Naive thymus-derived CD4-positive, alpha-beta T cell (primary cell): ENCODE measurements around the gene SLC16A5. TPM values are rescaled to one million over a fixed set of nuclear protein-coding genes. Genes with fewer than 3 reads are reported as not detected.
"Not testable (repeated sequence)": the region's sequence is repeated elsewhere in the genome, so short reads cannot be mapped to it uniquely, and the experiment has no call there.

ENCODE experiments used
- ATAC-seq: fragments of 150-1000 bp; cut with Tn5 transposase; 2 replicates; pipeline ENCODE4 v1.10.0; 2021; ENCODE audit warnings: mild to moderate bottlenecking, moderate library complexity
- CTCF ChIA-PET: fragments of 350-600 bp; sonication (Branson Sonifier 250); formaldehyde crosslinking; loops from one replicate; lab custom pipeline; 2021; ENCODE audit warnings: antibody characterized with exemption; lab: Charles Lee
- POLR2A ChIA-PET: fragments of 350-600 bp; sonication (Branson Sonifier 250); formaldehyde crosslinking; loops from one replicate; lab custom pipeline; 2021; ENCODE audit warnings: antibody characterized with exemption, inconsistent platforms; lab: Charles Lee
- DNase-seq, 9 donors: peaks; one replicate each; pipeline versions ENCODE4 v3.0.0 to v3.0.0-alpha.2; 2020 to 2022; ENCODE audit warnings: mixed read lengths in 1 of 9
- H3K27ac ChIP-seq: one replicate; pipeline ENCODE4 v1.7.0; 2013; ENCODE audit warnings: mild to moderate bottlenecking, low read depth, low read length, moderate library complexity
- H3K27me3 ChIP-seq, 2 donors: one replicate each; pipeline ENCODE4 v1.7.0; 2013; ENCODE audit warnings: low read length in 2 of 2, mild to moderate bottlenecking in 2 of 2, moderate library complexity in 2 of 2; ENCODE audit not compliant: control insufficient read depth in 2 of 2, insufficient read depth in 2 of 2
- H3K36me3 ChIP-seq, 3 experiments: 1 replicate in 2 of 3; 2 replicates in 1 of 3; pipeline ENCODE4 v1.7.0; 2013; ENCODE audit warnings: low read length in 3 of 3, mild to moderate bottlenecking in 3 of 3, moderate library complexity in 1 of 3; ENCODE audit not compliant: insufficient read depth in 3 of 3, control insufficient read depth in 2 of 3
- H3K4me1 ChIP-seq, 2 donors: one replicate each; pipeline ENCODE4 v1.7.0; 2013; ENCODE audit warnings: low read length in 2 of 2, mild to moderate bottlenecking in 2 of 2, moderate library complexity in 1 of 2; ENCODE audit not compliant: control insufficient read depth in 2 of 2, insufficient read depth in 2 of 2
- H3K4me3 ChIP-seq: 2 replicates; pipeline ENCODE4 v1.7.0; 2013; ENCODE audit warnings: mild to moderate bottlenecking, low read length
- H3K9me3 ChIP-seq, 3 experiments: 1 replicate in 2 of 3; 2 replicates in 1 of 3; pipeline ENCODE4 v1.7.0; 2013; ENCODE audit warnings: low read length in 3 of 3; ENCODE audit not compliant: control insufficient read depth in 2 of 3
- H3K27ac Mint-ChIP-seq, 9 donors: one replicate each; pipeline ENCODE4 v1.8.0; 2020 to 2022; ENCODE audit warnings: mixed read lengths in 9 of 9, mild to moderate bottlenecking in 8 of 9, moderate library complexity in 5 of 9, inconsistent platforms in 2 of 9
- H3K27me3 Mint-ChIP-seq, 5 donors: one replicate each; pipeline ENCODE4 v1.8.0; 2021 to 2022; ENCODE audit warnings: mixed read lengths in 5 of 5, mild to moderate bottlenecking in 1 of 5
- H3K36me3 Mint-ChIP-seq, 5 donors: one replicate each; pipeline ENCODE4 v1.8.0; 2020 to 2022; ENCODE audit warnings: mixed read lengths in 5 of 5, mild to moderate bottlenecking in 3 of 5, inconsistent platforms in 1 of 5
- H3K4me1 Mint-ChIP-seq, 7 donors: one replicate each; pipeline ENCODE4 v1.8.0; 2020 to 2022; ENCODE audit warnings: mixed read lengths in 7 of 7, mild to moderate bottlenecking in 3 of 7, inconsistent platforms in 1 of 7
- H3K4me3 Mint-ChIP-seq, 10 donors: one replicate each; pipeline ENCODE4 v1.8.0; 2020 to 2022; ENCODE audit warnings: mild to moderate bottlenecking in 10 of 10, mixed read lengths in 10 of 10, moderate library complexity in 6 of 10, inconsistent platforms in 2 of 10
- H3K9me3 Mint-ChIP-seq, 11 donors: one replicate each; pipeline ENCODE4 v1.8.0; 2020 to 2022; ENCODE audit warnings: mixed read lengths in 11 of 11, mild to moderate bottlenecking in 4 of 11, inconsistent platforms in 1 of 11, moderate library complexity in 1 of 11
- intact Hi-C, 2 donors: fragments of 100-400 bp; cut with micrococcal nuclease; formaldehyde crosslinking; loops; one replicate each; pipeline ENCODE4 v1.15.1; 2023
- polyA plus RNA-seq, 2 donors: library from polyadenylated mRNA; unstranded; fragments of 300-500 nt; fragmentation: Illumina TruSeq; gene quantifications; one replicate each; pipeline ENCODE4 v1.2.3, GENCODE V29; 2021
- total RNA-seq, 6 experiments: library from RNA in 5 of 6; stranded (reverse) in 5 of 6; gene quantifications; 1 replicate in 5 of 6; 2 replicates in 1 of 6; pipeline ENCODE4 v1.2.3 and lab custom pipeline; 2021 to 2026

SLC16A5 gene
- total and polyA plus RNA-seq, 7 experiments from 2014 or later, result 5.9 to 26.3 (median 19.2) TPM

DNA sequence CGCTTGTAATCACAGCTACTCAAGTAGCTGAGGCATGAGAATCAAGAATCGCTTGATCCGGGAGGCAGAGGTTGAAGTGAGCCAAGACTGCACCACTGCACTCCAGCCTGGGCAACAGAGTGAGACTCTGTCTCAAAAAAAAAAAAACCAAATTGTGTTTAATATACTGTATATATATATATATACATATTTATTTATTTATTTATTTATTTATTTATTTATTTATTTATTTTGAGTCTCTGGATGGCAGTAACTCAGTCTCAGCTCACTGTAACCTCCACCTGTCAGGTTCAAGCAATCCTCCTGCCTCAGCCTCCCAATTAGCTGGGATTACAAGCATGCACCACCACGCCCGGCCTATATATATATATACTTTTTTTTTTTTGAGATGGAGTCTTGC lies 14.8 kb upstream of the SLC16A5 start:
- H3K9me3 ChIP-seq, H3K9me3 Mint-ChIP-seq, H3K36me3 ChIP-seq, H3K36me3 Mint-ChIP-seq, H3K4me3 ChIP-seq, H3K27ac ChIP-seq, ATAC-seq, H3K27ac Mint-ChIP-seq, H3K27me3 ChIP-seq, intact Hi-C loops, H3K27me3 Mint-ChIP-seq, H3K4me3 Mint-ChIP-seq, DNase-seq: not testable (repeated sequence)
- ChIA-PET CTCF (interaction anchor here (0.8 to 1.0 kb wide), 2 partner anchors 112 to 132 kb away, joined by 3 to 4 read pairs; no protein-coding TSS in a partner anchor), POLR2A (interaction anchor here (1.5 kb wide), 1 partner anchor 12 kb away, joined by 4 read pairs; no protein-coding TSS in a partner anchor)
- peaks cover 2 to 12% of the 10 kb centered on the region in 2 donors for H3K4me1 ChIP-seq
- H3K4me1 Mint-ChIP-seq, result peaks cover 0 to 20% (median 13%) of the 10 kb centered on the region in 7 donors

DNA sequence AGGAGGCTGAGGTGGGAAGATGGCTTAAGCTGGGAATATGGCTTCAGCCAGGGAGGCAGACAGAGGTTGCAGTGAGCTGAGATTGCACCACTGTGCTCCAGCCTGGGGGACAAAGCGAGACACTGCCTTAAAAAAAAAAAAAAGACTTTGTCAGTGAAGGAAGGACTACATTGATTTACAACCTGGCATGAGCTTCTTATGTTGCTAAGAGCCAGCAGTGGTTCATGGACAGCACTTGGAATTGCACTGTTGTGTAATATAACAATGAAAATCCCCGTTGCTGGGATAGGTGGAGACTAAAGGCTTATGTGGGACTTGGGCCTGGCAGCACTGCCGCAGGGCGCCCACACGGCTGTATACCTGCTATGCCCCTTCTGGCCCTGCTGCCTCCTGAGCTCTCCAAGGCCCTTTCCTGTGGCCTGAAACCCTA lies 14.1 kb upstream of the SLC16A5 start:
- Mint-ChIP-seq H3K27me3 (no peaks in the 10 kb centered on the region), H3K4me1 (peaks cover 0 to 20% (median 11%) of the 10 kb centered on the region in 7 donors), H3K4me3 (no peak overlapping the region), H3K27ac (peak overlapping the region in 2 of 9 donors; percentile 17 to 32), H3K36me3 (no peaks in the 10 kb centered on the region), H3K9me3 (no peaks in the 10 kb centered on the region)
- ChIA-PET CTCF (interaction anchor here (1.0 kb wide), 1 partner anchor 112 kb away, joined by 7 read pairs; no protein-coding TSS in a partner anchor), POLR2A (interaction anchor here (1.0 kb wide), 1 partner anchor 9 kb away, joined by 4 read pairs; no protein-coding TSS in a partner anchor)
- H3K27ac ChIP-seq, result no peak overlapping the region
- H3K4me3 ChIP-seq, result no peak overlapping the region
- intact Hi-C loops, result no loop called here
- peaks cover 0 to 14% of the 10 kb centered on the region in 2 donors for H3K4me1 ChIP-seq
- no peaks in the 10 kb centered on the region for H3K9me3 ChIP-seq
- H3K27me3 ChIP-seq, result no peaks in the 10 kb centered on the region
- no peaks in the 10 kb centered on the region for H3K36me3 ChIP-seq
- ATAC-seq, result no peak
- no peak for DNase-seq

GRCh38 chr17:75074532-75074931 lies 13.2 kb upstream of the SLC16A5 start:
- Histone ChIP-seq H3K27ac (no peak overlapping the region), H3K36me3 (no peaks in the 10 kb centered on the region), H3K4me1 (peaks cover 0 to 14% of the 10 kb centered on the region in 2 donors), H3K27me3 (no peaks in the 10 kb centered on the region), H3K9me3 (no peaks in the 10 kb centered on the region), H3K4me3 (no peak overlapping the region)
- intact Hi-C loops, result no loop called here
- Mint-ChIP-seq H3K36me3 (no peaks in the 10 kb centered on the region), H3K27me3 (no peaks in the 10 kb centered on the region), H3K9me3 (no peaks in the 10 kb centered on the region), H3K4me1 (peaks cover 0 to 22% (median 8%) of the 10 kb centered on the region in 7 donors), H3K4me3 (no peak overlapping the region), H3K27ac (no peak overlapping the region)
- ChIA-PET POLR2A (interaction anchor here (0.6 to 1.1 kb wide), 2 partner anchors 61 to 106 kb away, joined by 3 read pairs; partner anchors contain the start of gene MRPL58), CTCF (interaction anchor here (0.5 to 0.6 kb wide), 2 partner anchors 38 to 674 kb away, joined by 3 to 5 read pairs; no protein-coding TSS in a partner anchor)
- ATAC-seq (no peak), DNase-seq (no peak)

DNA sequence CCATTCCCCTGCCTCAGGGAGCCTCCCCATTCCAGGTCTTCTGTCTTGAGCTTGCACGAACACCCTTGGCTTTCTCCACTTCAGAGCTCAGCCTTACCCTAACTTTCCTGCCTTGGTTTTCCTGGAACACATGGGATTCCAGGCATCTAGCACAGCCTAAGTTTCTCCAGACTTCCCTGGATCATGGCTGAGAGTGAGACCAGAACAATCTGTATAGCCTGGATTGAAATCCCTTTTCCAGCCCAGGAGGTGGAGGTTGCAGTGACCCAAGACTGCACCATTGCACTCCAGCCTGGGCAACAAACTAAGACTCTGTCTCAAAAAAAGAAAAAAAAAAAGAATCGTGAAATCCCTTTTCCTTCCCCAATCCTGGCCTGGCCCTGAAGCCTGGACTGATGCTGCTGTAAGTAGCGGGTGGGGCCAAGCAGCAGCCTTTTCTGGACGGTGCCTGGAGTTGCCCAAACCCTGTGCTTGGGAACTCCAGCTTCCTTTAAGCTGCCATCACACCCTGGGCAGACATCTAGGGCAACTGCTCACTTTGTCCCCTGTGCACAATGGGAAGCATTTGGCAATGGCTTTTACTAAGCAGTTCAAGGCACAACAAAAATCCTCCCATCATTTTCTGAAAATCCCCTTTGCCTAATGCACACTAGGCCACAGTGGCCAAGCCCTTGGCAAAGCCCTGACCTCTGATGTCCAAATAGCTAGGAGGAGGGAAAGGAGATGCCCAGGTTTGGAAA lies 12.0 kb upstream of the SLC16A5 start:
- H3K4me1 Mint-ChIP-seq, result peaks cover 0 to 23% (median 4%) of the 10 kb centered on the region in 7 donors
- no peak overlapping the region for H3K4me3 Mint-ChIP-seq
- peak overlapping the region in 3 of 9 donors; percentile 17 to 28 (median 21) for H3K27ac Mint-ChIP-seq
- DNase-seq (no peak), ATAC-seq (no peak)
- Histone ChIP-seq H3K4me3 (no peak overlapping the region), H3K27ac (no peak overlapping the region), H3K9me3 (no peaks in the 10 kb centered on the region), H3K27me3 (no peaks in the 10 kb centered on the region), H3K36me3 (no peaks in the 10 kb centered on the region), H3K4me1 (peaks cover 0 to 14% of the 10 kb centered on the region in 2 donors)
- intact Hi-C loops, result no loop called here
- no peaks in the 10 kb centered on the region for H3K27me3 Mint-ChIP-seq
- ChIA-PET CTCF (interaction anchor here (0.6 to 1.6 kb wide), 3 partner anchors 114 to 386 kb away, joined by 3 to 6 read pairs (median 5); no protein-coding TSS in a partner anchor), POLR2A (interaction anchor here (0.5 to 1.9 kb wide), 9 partner anchors 8 to 174 kb away, joined by 3 to 8 read pairs (median 5); partner anchors contain the start of genes ARMC7, ATP5PD, KCTD2 and SLC16A5)
- no peaks in the 10 kb centered on the region for H3K9me3 Mint-ChIP-seq
- H3K36me3 Mint-ChIP-seq, result no peaks in the 10 kb centered on the region

GRCh38 chr17:75077072-75077495 lies 10.7 kb upstream of the SLC16A5 start:
- H3K36me3 Mint-ChIP-seq, result no peaks in the 10 kb centered on the region
- peak overlapping the region; percentile 61 for H3K27ac ChIP-seq
- peaks cover 0 to 21% (median 5%) of the 10 kb centered on the region in 7 donors for H3K4me1 Mint-ChIP-seq
- peaks cover 0 to 14% of the 10 kb centered on the region in 2 donors for H3K4me1 ChIP-seq
- POLR2A ChIA-PET, result interaction anchor here (1.3 to 1.9 kb wide), 5 partner anchors 9 to 30 kb away, joined by 4 to 8 read pairs (median 5); partner anchors contain the start of genes ATP5PD, KCTD2 and SLC16A5
- H3K4me3 Mint-ChIP-seq, result peak overlapping the region; percentile 60 to 81 (median 72)
- DNase-seq (no peak), ATAC-seq (no peak)
- H3K27ac Mint-ChIP-seq, result peak overlapping the region in 6 of 9 donors; percentile 39 to 78 (median 56)
- intact Hi-C loops, result no loop called here
- peak overlapping the region; percentile 75 for H3K4me3 ChIP-seq
- H3K27me3 Mint-ChIP-seq, result peaks cover 0 to under 1% (median 0%) of the 10 kb centered on the region in 5 donors
- no peaks in the 10 kb centered on the region for H3K9me3 ChIP-seq
- no peaks in the 10 kb centered on the region for H3K27me3 ChIP-seq
- no peaks in the 10 kb centered on the region for H3K9me3 Mint-ChIP-seq
- CTCF ChIA-PET, result interaction anchor here (0.6 to 1.6 kb wide), 2 partner anchors 13 to 116 kb away, joined by 4 to 6 read pairs; no protein-coding TSS in a partner anchor
- H3K36me3 ChIP-seq, result no peaks in the 10 kb centered on the region

GRCh38 chr17:75077496-75078283 lies 10.1 kb upstream of the SLC16A5 start:
- Mint-ChIP-seq H3K4me3 (peak overlapping the region; percentile 60 to 81 (median 72)), H3K27ac (peak overlapping the region in 8 of 9 donors; percentile 39 to 78 (median 58)), H3K27me3 (peaks cover 0 to 3% (median 0%) of the 10 kb centered on the region in 5 donors), H3K4me1 (peaks cover 3 to 21% (median 8%) of the 10 kb centered on the region in 7 donors), H3K36me3 (no peaks in the 10 kb centered on the region), H3K9me3 (no peaks in the 10 kb centered on the region)
- H3K36me3 ChIP-seq, result no peaks in the 10 kb centered on the region
- no peaks in the 10 kb centered on the region for H3K27me3 ChIP-seq
- peak overlapping the region; percentile 61 for H3K27ac ChIP-seq
- H3K4me1 ChIP-seq, result peaks cover 0 to 14% of the 10 kb centered on the region in 2 donors
- H3K4me3 ChIP-seq, result peak overlapping the region; percentile 75
- ChIA-PET POLR2A (interaction anchor here (0.8 to 1.9 kb wide), 10 partner anchors 9 to 42 kb away, joined by 3 to 8 read pairs (median 5); partner anchors contain the start of genes ARMC7, ATP5PD, KCTD2 and SLC16A5), CTCF (interaction anchor here (0.6 kb wide), 1 partner anchor 12 kb away, joined by 4 read pairs; no protein-coding TSS in a partner anchor)
- H3K9me3 ChIP-seq, result no peaks in the 10 kb centered on the region
- peak; percentile 90 for ATAC-seq
- intact Hi-C loops, result no loop called here
- DNase-seq, result peak in 8 of 9 donors; percentile 34 to 57 (median 48)
